ENCODE measurements around the gene SEC16B.

Gene SEC16B

DNA sequence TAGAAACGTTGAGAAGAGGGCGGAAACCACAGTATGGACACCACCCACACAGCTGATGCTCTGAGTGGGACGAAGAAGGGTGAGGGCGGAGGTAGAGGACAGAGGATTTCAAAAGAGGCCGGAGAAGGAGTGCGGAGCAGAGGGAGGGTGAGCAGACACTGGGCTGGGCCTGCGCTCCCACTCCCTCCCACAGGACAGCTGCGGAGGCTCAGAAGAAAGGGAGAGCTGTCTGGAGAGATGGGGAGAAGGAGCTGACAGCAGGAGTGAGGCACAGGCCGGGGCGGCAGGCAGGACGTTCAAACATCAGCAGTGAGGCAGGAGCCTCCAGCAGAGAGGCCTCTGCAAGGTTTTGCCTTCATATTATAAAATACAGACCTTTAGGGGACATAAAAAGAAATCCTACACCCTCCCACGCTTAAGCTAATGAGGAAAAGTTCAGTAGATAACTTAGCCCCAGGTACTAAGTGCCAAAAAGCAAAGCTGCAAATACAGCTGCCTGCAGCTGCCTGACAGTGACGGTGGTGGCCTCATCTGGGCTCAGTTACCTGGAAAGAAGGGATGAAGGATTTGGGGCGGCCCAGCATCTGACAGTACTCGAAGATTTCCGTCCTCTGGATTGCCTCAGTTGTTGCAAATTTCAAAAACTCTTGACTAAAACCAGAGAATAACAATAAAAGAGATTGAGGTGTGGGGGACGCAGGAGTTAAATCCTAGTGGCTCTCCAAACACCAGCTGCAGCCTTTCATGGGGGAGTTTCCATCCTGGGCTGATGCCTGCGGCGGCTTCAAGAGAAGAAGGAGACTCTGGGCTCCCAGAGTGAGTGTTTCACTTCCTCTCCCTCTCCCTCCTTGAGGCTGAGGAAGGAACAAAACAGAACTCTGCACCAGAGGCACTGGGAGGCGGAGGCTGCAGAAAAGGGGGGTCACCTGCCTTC lies 25.6 kb downstream of the SEC16B start:
- TF ChIP-seq, protein P1, sequence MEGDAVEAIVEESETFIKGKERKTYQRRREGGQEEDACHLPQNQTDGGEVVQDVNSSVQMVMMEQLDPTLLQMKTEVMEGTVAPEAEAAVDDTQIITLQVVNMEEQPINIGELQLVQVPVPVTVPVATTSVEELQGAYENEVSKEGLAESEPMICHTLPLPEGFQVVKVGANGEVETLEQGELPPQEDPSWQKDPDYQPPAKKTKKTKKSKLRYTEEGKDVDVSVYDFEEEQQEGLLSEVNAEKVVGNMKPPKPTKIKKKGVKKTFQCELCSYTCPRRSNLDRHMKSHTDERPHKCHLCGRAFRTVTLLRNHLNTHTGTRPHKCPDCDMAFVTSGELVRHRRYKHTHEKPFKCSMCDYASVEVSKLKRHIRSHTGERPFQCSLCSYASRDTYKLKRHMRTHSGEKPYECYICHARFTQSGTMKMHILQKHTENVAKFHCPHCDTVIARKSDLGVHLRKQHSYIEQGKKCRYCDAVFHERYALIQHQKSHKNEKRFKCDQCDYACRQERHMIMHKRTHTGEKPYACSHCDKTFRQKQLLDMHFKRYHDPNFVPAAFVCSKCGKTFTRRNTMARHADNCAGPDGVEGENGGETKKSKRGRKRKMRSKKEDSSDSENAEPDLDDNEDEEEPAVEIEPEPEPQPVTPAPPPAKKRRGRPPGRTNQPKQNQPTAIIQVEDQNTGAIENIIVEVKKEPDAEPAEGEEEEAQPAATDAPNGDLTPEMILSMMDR (conservative IDR thresholded peaks at IDR 0.05; ENCODE audit: low read length): no peak
- no peak overlapping the region for H3K4me3 ChIP-seq (ENCODE audit: low read length)
- DNase-seq (ENCODE audit: low read depth): no peak

DNA sequence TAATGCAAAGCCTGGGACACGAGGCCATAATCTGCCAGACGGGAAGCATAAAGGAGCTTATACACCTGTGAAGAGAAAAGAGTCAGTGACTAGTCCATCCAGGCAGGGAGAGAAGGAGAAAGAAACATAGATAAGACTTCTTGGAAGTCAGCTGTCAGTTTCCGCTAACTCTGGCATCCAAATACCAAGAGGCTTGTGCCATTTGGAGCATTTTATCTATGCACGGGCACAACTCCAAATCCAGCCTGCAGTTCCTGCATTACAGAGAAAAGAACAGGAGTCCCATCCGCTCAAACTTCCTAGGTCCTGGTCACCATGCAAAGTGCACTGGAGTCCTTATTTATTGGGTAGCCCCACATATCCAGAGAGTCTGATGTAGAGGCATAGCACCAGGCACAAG lies 27.9 kb downstream of the SEC16B start:
- TF ChIP-seq, protein P1 (conservative IDR thresholded peaks at IDR 0.05; ENCODE audit: low read length): no peak
- DNase-seq (ENCODE audit: low read depth): no peak

DNA sequence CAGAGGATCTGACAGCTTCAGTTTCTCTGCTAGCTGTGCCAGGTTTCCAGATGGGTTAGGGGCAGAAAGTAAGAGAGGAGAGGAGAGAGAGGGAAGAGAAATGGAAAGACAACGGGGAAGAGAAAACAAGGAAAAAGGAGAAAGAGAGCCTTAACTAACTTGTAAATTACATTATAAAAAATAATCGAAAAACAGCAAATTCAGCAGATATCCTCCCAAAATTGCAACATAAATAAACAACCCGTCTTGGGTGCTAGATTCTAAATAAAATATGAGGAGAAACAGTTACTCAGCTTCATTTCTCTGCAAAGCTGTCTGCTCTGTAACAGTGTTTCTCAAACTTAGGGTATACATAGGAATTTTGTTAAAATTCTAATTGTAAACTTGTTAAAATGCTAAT lies 29.2 kb downstream of the SEC16B start:
- TF ChIP-seq, protein P1 (conservative IDR thresholded peaks at IDR 0.05; ENCODE audit: low read length): no peak
- DNase-seq (ENCODE audit: low read depth): no peak
- no peak overlapping the region for H3K4me3 ChIP-seq (ENCODE audit: low read length)

More for the DNA sequence above, 27.9 kb downstream of the SEC16B start:
- H3K4me3 ChIP-seq (ENCODE audit: low read length): no peak overlapping the region

- DNase-seq (ENCODE audit: low read depth): peak; percentile 69
- TF ChIP-seq, protein P1 (conservative IDR thresholded peaks at IDR 0.05; ENCODE audit: low read length): no peak
- H3K4me3 ChIP-seq (ENCODE audit: low read length): no peak overlapping the region
Observed at GRCh38 chr1:177937931-177938330, 31.9 kb downstream of the SEC16B start.

DNA sequence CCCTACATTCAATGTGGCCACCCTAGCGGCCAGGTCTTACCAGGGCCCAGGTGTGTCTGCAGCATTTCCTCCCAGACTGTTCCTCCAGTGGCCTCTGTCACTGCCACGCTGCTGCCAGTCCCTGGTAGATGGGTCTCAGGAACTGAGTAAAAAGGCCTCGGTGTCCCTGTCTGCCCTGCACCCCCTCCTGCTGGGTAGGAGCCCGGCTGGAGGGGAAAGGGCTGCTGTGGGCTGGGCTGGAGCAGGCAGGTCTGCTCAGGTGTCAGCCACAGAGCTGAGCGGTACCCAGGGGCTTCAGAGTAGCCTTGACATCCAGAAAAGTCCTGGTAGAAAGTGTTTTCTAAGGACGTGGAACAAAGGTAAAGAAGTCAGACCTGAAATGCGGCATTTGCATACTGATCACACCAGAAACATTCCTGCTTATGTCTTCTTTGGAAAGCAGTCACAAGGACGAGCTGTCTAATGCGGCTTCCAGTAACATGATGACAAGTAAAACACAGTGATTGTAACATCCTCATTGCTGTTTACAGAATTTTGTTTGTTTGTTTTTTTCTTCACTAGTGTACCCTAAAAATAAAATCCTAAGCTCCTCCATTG lies 32.6 kb downstream of the SEC16B start:
- no peak overlapping the region for H3K4me3 ChIP-seq (ENCODE audit: low read length)
- no peak for DNase-seq (ENCODE audit: low read depth)
- TF ChIP-seq, protein P1 (conservative IDR thresholded peaks at IDR 0.05; ENCODE audit: low read length): no peak

DNA sequence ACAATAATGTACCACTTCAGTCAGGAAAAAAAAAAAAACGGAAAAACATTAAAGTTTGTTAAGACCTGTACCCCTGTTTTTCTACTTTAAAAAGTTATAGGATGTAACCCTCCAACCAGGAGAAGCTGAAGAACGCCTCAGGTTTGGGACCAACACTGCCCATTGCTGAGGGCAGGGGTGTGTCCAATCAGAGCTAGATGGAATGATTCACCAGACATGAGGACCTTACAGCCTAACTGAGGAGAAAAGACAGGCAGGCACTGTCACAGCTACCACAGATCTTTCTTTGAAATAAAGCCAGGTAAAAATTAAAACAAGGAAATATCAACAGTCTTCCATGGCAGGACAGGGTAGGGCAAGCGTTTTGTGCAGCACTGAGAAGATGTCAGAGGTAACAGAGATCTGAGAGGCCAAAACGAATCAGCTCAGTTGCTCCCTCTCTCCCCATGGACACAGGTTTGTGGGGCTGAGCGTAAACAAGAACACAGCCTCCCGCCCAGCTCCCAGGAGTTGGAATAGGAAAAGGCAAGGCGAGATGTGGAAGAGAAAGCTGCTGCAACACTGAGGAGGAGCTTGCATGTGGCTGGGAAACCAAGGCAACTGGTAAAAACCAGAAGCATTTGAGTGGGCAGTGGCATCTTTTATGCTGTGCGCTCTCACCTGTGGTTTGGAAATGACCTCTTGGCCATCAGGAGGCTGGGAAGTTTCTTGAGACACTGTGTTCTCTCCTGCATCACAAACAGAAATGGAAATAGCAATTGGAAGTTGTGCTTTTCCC lies 34.0 kb downstream of the SEC16B start:
- no peak overlapping the region for H3K4me3 ChIP-seq (ENCODE audit: low read length)
- TF ChIP-seq, protein P1 (conservative IDR thresholded peaks at IDR 0.05; ENCODE audit: low read length): no peak
- no peak for DNase-seq (ENCODE audit: low read depth)

Measured in AG10803 (cell line).